RKO (cell line): Measurements from ENCODE around the gene PROM1.

Experiments
- DNase-seq: peaks from one replicate; pipeline ENCODE4 v3.0.0-alpha.2; 2016; ENCODE audit warnings: low spot score

PROM1 gene

GRCh38 chr4:15983610-15984009 lies 100.2 kb downstream of the PROM1 start:
- DNase-seq: no peak

GRCh38 chr4:15982842-15983524 lies 100.8 kb downstream of the PROM1 start:
- DNase-seq: no peak

DNA sequence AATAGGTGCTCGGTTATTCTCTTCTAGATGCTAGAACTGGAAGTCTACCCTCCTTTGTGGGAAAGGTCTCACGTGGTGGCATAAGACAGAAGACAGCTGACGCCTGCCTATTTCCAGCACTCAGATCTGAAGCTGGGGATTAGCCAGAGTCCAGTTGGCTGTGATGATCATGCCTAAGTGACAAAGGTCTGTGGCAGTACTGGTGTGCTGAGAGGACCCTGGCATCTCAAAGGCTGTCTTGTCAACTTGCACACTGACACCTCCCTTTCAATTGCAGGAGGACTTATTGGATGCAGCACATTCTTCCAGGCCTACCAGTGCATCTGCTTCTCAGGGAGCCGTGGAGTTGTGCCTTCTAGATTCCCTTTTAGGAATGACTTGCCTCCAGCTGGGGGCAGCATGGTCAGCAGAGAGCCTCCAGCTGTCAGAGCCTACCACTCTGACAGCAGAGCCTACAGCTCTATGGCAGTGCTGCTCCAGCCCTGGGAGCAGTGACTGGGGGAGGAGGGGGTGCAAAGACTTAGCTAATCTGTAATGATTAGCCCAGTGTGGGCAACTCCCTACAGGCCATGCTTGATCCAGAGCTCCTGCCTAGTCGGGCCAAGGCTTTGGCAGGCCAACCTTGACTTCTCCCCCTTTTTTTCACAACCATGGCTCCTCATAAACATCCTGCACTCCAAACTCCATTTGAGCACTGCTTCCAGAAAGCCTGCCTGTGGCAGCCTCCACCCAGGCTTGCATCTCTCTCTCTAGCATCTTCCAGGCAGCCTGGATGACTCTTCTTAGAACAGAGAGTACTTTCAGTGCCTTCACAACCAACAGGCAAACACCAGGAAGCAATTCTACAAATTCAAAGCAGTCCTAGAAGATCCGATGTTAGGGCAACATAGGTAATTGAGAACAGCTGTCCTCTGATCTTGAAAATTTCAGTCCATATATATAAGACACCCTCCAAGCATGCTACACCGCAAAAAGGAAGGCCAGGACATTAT lies 107.1 kb downstream of the PROM1 start:
- DNase-seq: no peak

DNA sequence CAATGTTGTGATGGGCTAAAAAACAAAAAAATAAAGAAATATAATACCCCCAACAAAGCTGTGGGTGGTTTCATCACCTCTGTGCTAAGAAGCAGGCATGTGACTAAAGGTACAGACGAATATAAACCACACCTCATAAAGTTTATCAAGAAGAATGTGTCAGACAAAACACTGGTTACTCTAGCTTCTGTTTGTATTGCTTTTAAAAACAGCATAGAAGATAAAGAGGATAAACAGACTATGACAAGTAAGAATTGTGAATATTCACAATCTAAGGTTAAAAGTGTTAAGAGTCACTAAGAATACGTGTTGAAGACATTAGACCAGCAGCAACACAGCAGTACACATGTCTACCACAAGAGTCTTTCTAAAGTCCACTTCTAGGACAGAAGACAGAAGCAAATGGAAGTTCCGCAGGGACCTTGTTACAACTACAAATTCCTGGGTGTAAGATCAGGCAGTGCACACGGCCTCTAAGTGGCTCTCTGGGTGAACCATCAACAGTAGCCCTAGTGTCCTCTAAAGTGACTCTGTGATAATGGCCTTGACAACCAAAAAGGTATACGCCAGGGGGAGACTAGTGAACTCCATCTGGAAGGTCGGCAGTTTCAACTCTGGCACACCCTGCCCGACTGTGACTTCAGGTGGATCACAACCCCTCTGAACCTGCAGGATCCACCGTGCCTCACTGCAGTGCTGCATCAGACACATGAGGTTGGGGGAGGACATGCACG lies 112.6 kb downstream of the PROM1 start:
- DNase-seq: no peak

DNA sequence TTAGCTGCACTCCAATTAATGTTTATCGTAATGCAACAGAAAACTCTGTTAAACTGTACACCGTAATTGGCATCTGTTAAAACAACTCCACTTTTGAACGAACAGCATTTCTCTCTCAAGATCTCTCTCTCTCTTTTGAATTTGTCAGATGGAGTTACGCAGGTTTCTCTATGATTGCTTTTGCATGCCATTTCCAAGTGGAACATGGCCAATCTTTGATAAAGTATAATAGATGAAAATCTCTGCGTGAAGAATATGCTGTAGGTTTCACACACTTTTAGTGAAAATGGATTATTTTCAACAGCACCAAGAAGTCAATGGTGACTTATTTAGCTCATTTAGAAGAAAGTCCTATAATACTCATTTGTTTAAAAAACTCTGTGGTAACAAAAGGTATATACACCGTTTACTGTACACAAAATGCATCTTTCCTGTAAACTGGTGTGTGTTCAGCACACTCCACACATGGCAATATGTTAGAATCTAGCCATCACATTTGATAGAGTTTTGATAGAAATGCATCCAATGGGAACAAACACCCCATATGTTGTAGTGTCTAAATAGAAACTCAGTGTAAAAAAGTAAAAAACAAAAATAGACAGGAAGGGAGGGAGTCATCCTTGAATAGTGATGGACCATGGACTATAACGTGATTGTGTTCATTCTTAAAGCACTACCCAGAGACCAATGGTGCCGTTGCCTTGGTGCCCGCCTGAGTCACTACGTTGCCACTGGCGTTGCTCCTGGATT lies 115.1 kb downstream of the PROM1 start:
- DNase-seq: no peak

GRCh38 chr4:15965325-15965724 lies 118.5 kb downstream of the PROM1 start:
- no peak for DNase-seq

DNA sequence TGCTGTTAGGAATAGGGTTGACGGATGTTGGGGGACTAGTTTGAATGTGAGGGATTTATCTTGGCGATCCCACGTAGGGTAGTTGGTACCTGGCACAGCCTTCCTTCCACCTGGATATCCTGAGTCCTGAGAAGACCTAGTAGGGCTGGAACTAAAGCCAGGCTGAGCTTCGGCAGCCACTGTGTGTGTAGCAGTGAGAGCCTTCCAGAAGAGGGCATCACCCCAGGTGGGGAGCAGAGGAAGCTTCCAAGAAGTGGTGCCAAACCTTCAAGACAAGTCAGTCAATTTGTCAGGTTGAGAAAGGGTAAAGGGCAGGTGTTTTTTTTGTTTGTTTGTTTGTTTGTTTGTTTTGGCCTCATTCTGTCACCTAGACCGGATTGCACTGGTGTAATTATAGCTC lies 119.7 kb downstream of the PROM1 start:
- no peak for DNase-seq

DNA sequence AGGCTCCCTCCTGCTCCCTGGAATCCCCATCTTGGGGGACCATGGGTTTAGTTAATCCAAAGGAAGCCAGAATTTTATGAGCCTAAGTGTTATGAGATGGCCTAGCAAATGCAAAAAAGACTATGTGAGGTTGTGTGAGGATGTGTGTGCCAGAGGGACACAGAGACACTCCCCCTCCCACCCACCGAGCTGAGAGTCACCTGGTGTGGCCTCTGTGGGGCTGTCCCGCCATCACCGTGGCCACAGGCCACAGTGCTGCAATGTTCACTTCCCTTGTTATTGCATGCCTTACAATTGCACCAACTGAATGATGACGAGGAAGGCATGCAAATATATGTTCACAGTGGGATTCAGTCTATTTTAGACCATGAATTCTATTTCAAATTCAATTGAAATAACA lies 120.2 kb downstream of the PROM1 start:
- no peak for DNase-seq

GRCh38 chr4:15963001-15963451 lies 120.8 kb downstream of the PROM1 start, which contains the start of gene FGFBP2:
FGFBP2 (minus strand) TSS chr4:15963175; CDS start chr4:15963129, 46 bp downstream.
- peak; percentile 29 for DNase-seq

GRCh38 chr4:15961781-15962510 lies 121.9 kb downstream of the PROM1 start:
- DNase-seq: no peak

GRCh38 chr4:15958562-15958961 lies 125.3 kb downstream of the PROM1 start:
- DNase-seq: no peak

- peak; percentile 75 for DNase-seq
These were observed 127.5 kb downstream of the PROM1 start for GRCh38 chr4:15956179-15956850.

DNA sequence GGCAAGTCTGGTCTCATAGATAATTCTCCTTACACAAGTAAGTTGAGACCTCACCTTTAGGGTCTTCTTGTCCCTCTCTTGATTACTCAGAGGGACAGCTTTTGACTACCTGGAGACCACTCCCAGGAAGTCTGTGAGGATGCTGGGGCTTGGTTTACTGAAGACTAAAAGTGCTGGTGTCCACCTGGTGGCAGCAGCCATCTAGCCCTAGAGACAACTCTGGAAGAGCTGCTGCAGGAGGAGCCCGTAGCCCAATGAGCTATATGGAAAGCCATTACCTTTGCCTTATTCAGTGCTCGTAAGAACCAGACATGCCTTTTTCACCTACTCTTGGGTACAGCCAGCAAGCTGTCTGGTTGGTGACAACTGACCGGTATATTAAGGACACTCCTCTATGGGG lies 128.2 kb downstream of the PROM1 start:
- DNase-seq: no peak

DNA sequence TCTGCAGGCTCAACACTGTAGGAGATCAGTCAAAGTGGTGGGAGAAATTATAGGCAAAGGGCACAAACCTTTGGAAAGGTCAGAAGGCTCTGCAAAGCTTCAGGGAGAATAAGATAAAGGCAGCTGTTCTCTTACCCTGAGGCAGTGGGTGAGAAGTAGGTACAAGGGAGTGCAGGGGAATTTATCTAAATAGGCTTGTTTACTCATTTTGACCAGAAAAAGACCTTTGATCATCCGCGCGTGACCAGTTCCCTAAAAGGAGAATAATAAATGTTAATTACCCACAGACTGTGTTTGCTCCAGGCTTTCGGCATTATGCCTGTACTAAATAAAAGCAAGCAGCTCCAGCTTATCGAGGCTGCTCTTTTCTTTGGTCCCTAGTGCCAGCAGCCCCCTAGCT lies 130.2 kb downstream of the PROM1 start:
- no peak for DNase-seq

GRCh38 chr4:15951781-15952180 lies 132.0 kb downstream of the PROM1 start:
- DNase-seq: no peak

DNA sequence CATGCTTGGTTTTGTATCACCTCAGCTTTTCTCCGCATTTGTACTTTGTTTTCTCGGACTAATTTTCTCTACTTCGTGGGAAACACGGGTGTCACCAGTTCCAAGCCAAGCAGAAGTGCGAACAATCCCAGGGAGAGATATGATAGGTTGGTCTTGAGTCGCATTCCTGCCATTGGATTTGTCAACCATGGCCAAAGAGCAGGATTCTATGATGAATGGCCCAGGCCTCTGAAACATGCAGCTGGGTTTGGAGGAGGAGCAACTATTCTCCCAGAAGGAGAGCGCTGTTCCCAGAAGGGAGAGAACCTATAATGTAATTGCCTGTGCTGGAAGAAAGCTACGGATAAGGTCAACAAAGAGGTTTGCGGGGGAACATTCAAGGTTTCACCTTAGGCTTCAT lies 135.0 kb downstream of the PROM1 start:
- DNase-seq: no peak

DNA sequence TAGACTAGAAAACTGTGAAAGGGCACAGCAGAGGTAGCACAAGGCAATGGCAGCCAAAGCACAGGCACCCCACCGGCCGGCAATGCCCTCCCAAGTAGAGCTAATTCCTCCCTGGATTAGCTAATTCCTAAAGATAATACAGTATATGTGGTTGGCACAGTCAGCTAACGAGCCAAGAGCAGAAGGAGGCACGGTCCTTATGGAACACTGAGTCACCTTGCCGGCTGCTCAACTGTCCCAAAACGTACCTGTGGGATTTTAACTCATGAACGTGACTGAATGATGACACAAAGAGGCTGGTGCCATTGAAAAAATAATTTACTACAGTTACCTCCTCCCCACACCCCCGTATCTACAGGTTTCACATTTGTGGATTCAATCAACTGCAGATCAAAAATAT lies 136.1 kb downstream of the PROM1 start:
- no peak for DNase-seq

DNA sequence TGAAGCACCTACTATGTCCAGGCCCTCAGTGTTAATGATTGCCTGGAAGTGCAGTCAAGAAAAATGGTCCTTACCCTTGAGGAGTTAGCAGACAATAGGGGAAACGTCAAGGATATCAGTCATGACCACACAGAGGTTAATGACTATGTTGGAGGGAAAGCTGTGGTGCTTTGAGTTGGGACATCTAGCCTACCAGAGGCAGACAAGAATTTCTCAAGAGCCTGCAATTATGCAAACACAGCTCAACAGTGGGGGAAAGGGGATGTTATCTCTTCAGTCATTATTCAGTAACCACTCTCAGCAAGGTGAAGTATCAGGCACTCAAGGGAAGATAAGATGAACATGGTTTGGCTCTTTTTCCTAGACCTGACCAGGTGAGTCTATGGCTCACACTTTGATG lies 138.3 kb downstream of the PROM1 start:
- no peak for DNase-seq

DNA sequence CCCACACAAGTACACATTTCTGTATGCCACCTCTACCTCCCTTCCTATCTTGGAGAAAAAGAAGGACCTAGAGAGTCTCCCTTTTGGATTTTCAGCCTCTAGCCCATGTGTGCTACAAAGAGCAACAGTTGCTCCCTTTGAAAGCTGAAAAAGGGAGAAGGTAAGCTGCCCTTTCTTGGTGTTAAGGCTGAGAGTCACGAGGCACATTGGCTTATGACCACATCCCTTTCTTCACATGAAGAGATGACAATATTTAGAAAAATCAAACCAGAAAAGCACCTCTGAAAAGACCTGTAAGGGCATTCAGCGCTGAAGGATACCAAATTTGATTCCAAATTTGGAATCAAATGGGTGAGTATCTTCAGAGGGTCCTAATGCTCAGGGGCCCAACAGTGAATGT lies 138.9 kb downstream of the PROM1 start:
- DNase-seq: no peak

DNA sequence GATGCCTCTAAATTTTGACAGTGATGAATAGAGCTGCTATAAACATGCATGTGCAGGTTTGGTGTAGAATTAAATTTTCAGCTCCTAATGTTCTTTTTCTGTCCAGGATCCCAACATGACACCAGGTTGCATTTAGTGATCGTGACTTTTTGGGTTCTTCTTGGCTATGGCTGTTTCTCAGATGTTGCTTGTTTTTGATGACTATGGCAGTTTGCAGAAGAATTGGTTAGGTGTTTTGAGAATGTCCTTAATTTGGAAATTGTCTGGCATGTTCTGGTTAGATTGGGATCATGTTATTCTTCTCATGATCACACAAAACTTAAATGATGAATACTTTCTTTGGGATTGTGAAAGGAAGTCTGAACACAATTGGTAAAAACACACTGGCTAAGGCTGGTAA lies 141.5 kb downstream of the PROM1 start:
- no peak for DNase-seq
